ENCODE measurements around the gene ANO2. TPM values are rescaled to one million over a fixed set of nuclear protein-coding genes. Genes with fewer than 3 reads are reported as not detected.

Gene ANO2
- total RNA-seq, 6 experiments from 2014 or later, result 0.15 to 0.51 (median 0.25) TPM; not detected in 3

DNA sequence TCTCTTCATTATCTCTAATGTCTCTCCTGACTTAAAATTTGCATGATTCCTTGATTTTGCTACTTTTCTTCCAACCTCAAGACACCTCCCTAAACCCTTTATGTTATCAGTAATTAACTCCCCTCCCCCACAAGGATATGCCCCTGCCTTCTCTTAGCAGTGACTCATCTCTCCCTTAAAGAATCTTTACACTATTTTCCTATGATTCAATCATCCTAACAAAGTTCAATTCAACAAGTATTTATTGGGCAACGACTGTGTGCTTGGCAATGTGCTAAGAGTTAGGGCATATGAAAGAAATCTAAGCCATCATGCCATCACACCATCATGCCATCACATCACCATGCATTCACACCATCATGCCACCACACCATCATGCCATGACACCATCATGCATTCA, 80.1 kb downstream of the ANO2 start:
- no peak overlapping the region for H3K4me3 Mint-ChIP-seq
- H3K27me3 Mint-ChIP-seq (ENCODE audit: insufficient read depth), result peaks cover 6% of the 10 kb centered on the region
- no peaks in the 10 kb centered on the region; the same call in 1 of the 2 replicates for H3K4me1 Mint-ChIP-seq (ENCODE audit: low read depth)

DNA sequence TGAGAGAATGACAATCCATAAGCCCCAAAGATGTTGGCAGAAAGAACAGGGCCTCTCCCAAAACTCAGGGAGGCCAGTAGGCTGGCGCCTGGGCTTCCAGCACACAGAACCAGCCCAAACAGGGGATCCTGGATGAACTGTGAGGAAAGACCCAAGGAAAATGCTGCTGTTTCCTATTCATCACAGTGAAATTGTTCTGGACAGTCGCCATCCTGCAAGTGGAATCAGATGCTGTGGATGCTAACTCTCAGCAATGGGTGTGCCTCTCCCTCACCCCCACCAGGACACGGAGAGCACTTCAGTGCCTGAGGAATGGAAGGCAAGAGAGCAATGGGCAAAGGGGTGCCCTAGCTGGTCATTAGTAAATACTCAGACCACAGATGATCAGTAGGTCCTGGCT, 80.8 kb downstream of the ANO2 start:
- H3K9me3 Mint-ChIP-seq, result no peaks in the 10 kb centered on the region
- DNase-seq, result no peak
- H3K27me3 Mint-ChIP-seq (ENCODE audit: insufficient read depth), result peaks cover 10% of the 10 kb centered on the region
- no peak overlapping the region for H3K4me3 Mint-ChIP-seq
- H3K36me3 Mint-ChIP-seq (ENCODE audit: low read depth), result no peaks in the 10 kb centered on the region
- no peaks in the 10 kb centered on the region; the same call in 1 of the 2 replicates for H3K4me1 Mint-ChIP-seq (ENCODE audit: low read depth)
- H3K27ac Mint-ChIP-seq, result no peak overlapping the region
- TF ChIP-seq, protein P1, sequence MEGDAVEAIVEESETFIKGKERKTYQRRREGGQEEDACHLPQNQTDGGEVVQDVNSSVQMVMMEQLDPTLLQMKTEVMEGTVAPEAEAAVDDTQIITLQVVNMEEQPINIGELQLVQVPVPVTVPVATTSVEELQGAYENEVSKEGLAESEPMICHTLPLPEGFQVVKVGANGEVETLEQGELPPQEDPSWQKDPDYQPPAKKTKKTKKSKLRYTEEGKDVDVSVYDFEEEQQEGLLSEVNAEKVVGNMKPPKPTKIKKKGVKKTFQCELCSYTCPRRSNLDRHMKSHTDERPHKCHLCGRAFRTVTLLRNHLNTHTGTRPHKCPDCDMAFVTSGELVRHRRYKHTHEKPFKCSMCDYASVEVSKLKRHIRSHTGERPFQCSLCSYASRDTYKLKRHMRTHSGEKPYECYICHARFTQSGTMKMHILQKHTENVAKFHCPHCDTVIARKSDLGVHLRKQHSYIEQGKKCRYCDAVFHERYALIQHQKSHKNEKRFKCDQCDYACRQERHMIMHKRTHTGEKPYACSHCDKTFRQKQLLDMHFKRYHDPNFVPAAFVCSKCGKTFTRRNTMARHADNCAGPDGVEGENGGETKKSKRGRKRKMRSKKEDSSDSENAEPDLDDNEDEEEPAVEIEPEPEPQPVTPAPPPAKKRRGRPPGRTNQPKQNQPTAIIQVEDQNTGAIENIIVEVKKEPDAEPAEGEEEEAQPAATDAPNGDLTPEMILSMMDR (IDR thresholded peaks at IDR 0.05), result no peak

More for the DNA sequence above, 80.1 kb downstream of the ANO2 start:
- no peaks in the 10 kb centered on the region for H3K9me3 Mint-ChIP-seq
- TF ChIP-seq, protein P1 (IDR thresholded peaks at IDR 0.05), result no peak
- no peak overlapping the region for H3K27ac Mint-ChIP-seq
- H3K36me3 Mint-ChIP-seq (ENCODE audit: low read depth), result no peaks in the 10 kb centered on the region
- DNase-seq, result no peak

DNA sequence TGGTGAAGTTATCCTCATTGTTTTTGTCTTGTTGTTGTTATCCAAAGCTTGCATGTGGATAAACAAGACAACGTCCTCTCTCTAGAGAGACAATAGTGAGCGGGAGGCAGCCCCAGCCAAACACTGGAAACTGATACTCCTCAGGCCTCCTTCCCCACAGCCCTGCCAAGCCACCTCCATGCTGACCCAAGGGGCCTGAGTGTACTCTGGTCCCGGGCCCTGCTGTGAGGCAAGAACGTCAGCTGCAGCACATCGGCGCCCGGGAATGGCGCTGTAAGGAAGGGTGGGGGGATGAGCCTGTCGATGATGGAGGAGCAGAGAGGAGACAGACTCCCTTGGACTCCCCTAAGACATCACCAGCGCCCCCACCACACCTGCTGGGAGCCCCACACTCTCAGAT, 83.6 kb downstream of the ANO2 start:
- H3K36me3 Mint-ChIP-seq (ENCODE audit: low read depth), result no peaks in the 10 kb centered on the region
- H3K27ac Mint-ChIP-seq, result no peak overlapping the region

DNA sequence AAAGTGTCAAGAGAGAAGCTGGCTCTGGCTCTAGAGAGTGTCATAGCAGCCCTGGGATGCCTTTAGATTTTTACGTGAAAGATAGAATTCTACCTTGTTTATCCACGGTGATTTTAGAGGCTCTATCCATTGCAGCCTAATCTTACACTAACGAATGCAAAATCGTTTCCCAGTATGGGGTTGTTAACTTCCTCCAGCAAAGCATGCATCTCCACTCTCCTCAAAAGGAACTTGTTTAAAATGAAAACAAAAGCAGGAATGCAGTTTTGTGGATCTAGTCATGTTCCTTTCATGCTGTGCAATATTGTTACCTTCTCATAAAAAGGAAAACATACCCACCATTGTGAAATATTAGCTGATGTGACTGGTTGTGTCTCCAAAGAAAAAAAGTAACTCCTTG, 88.4 kb downstream of the ANO2 start:
- no peaks in the 10 kb centered on the region for H3K9me3 Mint-ChIP-seq
- peaks cover 17% of the 10 kb centered on the region for H3K27me3 Mint-ChIP-seq (ENCODE audit: insufficient read depth)
- no peak for DNase-seq
- H3K36me3 Mint-ChIP-seq (ENCODE audit: low read depth), result no peaks in the 10 kb centered on the region
- H3K4me3 Mint-ChIP-seq, result no peak overlapping the region
- no peak overlapping the region for H3K27ac Mint-ChIP-seq
- TF ChIP-seq, protein P1 (IDR thresholded peaks at IDR 0.05), result no peak
- no peaks in the 10 kb centered on the region for H3K4me1 Mint-ChIP-seq (ENCODE audit: low read depth)

More for the DNA sequence above, 83.6 kb downstream of the ANO2 start:
- H3K9me3 Mint-ChIP-seq, result no peaks in the 10 kb centered on the region
- H3K27me3 Mint-ChIP-seq (ENCODE audit: insufficient read depth), result peaks cover 13% of the 10 kb centered on the region
- TF ChIP-seq, protein P1 (IDR thresholded peaks at IDR 0.05), result no peak
- no peaks in the 10 kb centered on the region for H3K4me1 Mint-ChIP-seq (ENCODE audit: low read depth)
- H3K4me3 Mint-ChIP-seq, result no peak overlapping the region
- DNase-seq, result no peak

DNA sequence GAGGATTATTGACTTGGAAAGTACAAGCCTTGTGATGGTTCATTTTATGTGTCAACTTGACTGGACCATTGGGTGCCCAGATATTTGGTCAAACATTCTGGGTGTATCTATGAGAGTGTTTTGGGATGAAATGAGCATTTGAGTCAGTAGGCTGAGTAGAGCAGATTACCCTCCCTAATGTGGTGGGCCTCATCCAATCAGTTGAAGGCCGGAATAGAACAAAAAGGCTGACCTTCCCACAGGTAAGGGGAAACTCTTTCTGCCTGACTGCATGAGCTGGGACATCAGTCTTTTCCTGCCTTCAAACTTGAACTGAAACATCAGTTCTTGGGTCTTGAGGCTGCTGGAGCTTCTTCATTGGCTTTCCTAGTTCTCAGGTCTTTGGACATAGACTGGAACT, 98.1 kb downstream of the ANO2 start:
- H3K9me3 Mint-ChIP-seq, result no peaks in the 10 kb centered on the region; the same call in 1 of the 2 replicates
- peaks cover 10% of the 10 kb centered on the region for H3K27me3 Mint-ChIP-seq (ENCODE audit: insufficient read depth)
- no peaks in the 10 kb centered on the region for H3K4me1 Mint-ChIP-seq (ENCODE audit: low read depth)
- DNase-seq, result no peak
- H3K27ac Mint-ChIP-seq, result no peak overlapping the region
- H3K36me3 Mint-ChIP-seq (ENCODE audit: low read depth), result no peaks in the 10 kb centered on the region; the same call in 1 of the 2 replicates
- TF ChIP-seq, protein P1 (IDR thresholded peaks at IDR 0.05), result no peak
- H3K4me3 Mint-ChIP-seq, result no peak overlapping the region

DNA sequence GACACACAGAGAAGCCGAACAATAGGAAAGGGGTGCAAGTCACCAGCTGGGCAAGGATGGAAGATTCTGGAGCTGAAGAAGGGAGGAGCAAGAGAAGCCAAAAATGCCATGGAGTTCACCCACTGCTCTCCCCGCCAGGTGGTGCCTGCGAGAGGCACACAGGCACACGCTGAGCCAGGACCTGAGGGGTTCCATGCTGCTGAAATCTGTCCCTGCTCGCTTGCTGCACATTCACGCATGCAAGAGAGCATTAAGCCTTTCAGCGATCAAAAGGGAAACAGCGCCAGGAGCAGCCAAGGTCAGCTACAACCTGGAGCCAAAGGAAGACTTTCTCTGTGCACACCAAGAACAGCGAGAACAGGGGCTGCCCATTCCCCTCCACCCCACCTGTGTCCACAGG, 104.1 kb downstream of the ANO2 start:
- no peaks in the 10 kb centered on the region for H3K36me3 Mint-ChIP-seq (ENCODE audit: low read depth)
- no peak overlapping the region for H3K4me3 Mint-ChIP-seq
- H3K9me3 Mint-ChIP-seq, result no peaks in the 10 kb centered on the region
- DNase-seq, result no peak
- TF ChIP-seq, protein P1 (IDR thresholded peaks at IDR 0.05), result no peak
- no peak overlapping the region for H3K27ac Mint-ChIP-seq
- H3K27me3 Mint-ChIP-seq (ENCODE audit: insufficient read depth), result peaks cover 10% of the 10 kb centered on the region
- H3K4me1 Mint-ChIP-seq (ENCODE audit: low read depth), result peaks cover 6% of the 10 kb centered on the region

All from HFFc6 (cell line).